IMR-90 (cell line): ENCODE data around the gene RANBP9. TPM values are rescaled to one million over a fixed set of nuclear protein-coding genes. Genes with fewer than 3 reads are reported as not detected.

Source experiments
- ATAC-seq: fragments of 200-7000 bp; cut with Tn5 transposase; 2 replicates; pipeline ENCODE4 v1.9.1; 2020; ENCODE audit warnings: low read depth, mild to moderate bottlenecking, moderate library complexity
- BruUV-seq: library from RNA; stranded (reverse); fragments of 400-500 nt; replicated peaks from 2 replicates; lab custom pipeline; 2021; lab: Mats Ljungman, UMichigan
- CTCF ChIA-PET: fragments of 300-600 bp; formaldehyde crosslinking; extraction: SDS; loops from one replicate; lab custom pipeline; 2021; ENCODE audit warnings: antibody characterized with exemption; lab: Yijun Ruan, JAX
- POLR2A ChIA-PET: fragments of 300-600 bp; sonication (Branson Sonifier 250); formaldehyde crosslinking; loops from one replicate; lab custom pipeline; 2022; ENCODE audit warnings: antibody characterized with exemption; ENCODE audit not compliant: unreplicated experiment; lab: Charles Lee
- DNase-seq: peaks from one replicate; pipeline ENCODE4 v3.0.0; 2013
- H2AFZ ChIP-seq: replicated peaks from 2 replicates; pipeline ENCODE3; 2013; ENCODE audit warnings: low read length, mild to moderate bottlenecking; ENCODE audit not compliant: poor library complexity
- H2AK5ac ChIP-seq: 2 replicates; pipeline ENCODE4 v1.6.1; 2013; ENCODE audit warnings: low read depth, low read length, inconsistent platforms
- H2AK9ac ChIP-seq: replicated peaks from 2 replicates; pipeline ENCODE3; 2013; ENCODE audit warnings: mild to moderate bottlenecking, low read depth, low read length, moderate library complexity; ENCODE audit not compliant: poor library complexity
- H2BK120ac ChIP-seq: 2 replicates; pipeline ENCODE4 v1.6.1; 2013; ENCODE audit warnings: low read depth, low read length, inconsistent platforms
- H2BK15ac ChIP-seq: 3 replicates; pipeline ENCODE4 v1.6.1; 2013; ENCODE audit warnings: low read depth, low read length, inconsistent platforms
- H2BK20ac ChIP-seq: 2 replicates; pipeline ENCODE4 v1.6.1; 2013; ENCODE audit warnings: low read depth, mild to moderate bottlenecking, inconsistent platforms, low read length, moderate library complexity
- H2BK5ac ChIP-seq: 2 replicates; pipeline ENCODE4 v1.6.1; 2013; ENCODE audit warnings: mild to moderate bottlenecking, low read depth, low read length, inconsistent platforms; ENCODE audit not compliant: poor library complexity, severe bottlenecking
- H3K14ac ChIP-seq: replicated peaks from 2 replicates; pipeline ENCODE4 v1.6.1; 2013; ENCODE audit warnings: low read depth, low read length, inconsistent platforms
- H3K18ac ChIP-seq: 2 replicates; pipeline ENCODE4 v1.6.1; 2013; ENCODE audit warnings: low read depth, low read length, control low read depth
- H3K23ac ChIP-seq: 2 replicates; pipeline ENCODE4 v1.6.1; 2013; ENCODE audit warnings: low read depth, low read length, inconsistent platforms
- H3K27ac ChIP-seq: 2 replicates; pipeline ENCODE4 v1.5.1; 2013; ENCODE audit warnings: mild to moderate bottlenecking, control low read depth, low read length; ENCODE audit not compliant: insufficient read depth
- H3K27me3 ChIP-seq: 2 replicates; pipeline ENCODE4 v1.6.1; 2013; ENCODE audit warnings: low read length; ENCODE audit not compliant: control insufficient read depth, insufficient read depth
- H3K36me3 ChIP-seq: 2 replicates; pipeline ENCODE4 v1.6.1; 2013; ENCODE audit warnings: low read length, mixed read lengths; ENCODE audit not compliant: control insufficient read depth, insufficient read depth
- H3K4ac ChIP-seq: 2 replicates; pipeline ENCODE4 v1.6.1; 2013; ENCODE audit warnings: low read depth, low read length, inconsistent platforms
- H3K4me1 ChIP-seq: 2 replicates; pipeline ENCODE4 v1.6.1; 2013; ENCODE audit warnings: low read length, mixed read lengths; ENCODE audit not compliant: control insufficient read depth, insufficient read depth
- H3K4me2 ChIP-seq: 2 replicates; pipeline ENCODE4 v1.6.1; 2013; ENCODE audit warnings: low read depth, mild to moderate bottlenecking, control low read depth, low read length, moderate library complexity
- H3K4me3 ChIP-seq: 2 replicates; pipeline ENCODE4 v1.5.1; 2013; ENCODE audit warnings: low read depth, mild to moderate bottlenecking, control low read depth, low read length, moderate library complexity; ENCODE audit not compliant: insufficient read depth
- H3K56ac ChIP-seq: 2 replicates; pipeline ENCODE4 v1.6.1; 2013; ENCODE audit warnings: low read length, inconsistent platforms; ENCODE audit not compliant: insufficient read depth; ENCODE audit errors: extremely low read depth
- H3K79me1 ChIP-seq, 2 experiments: 2 replicates each; pipeline ENCODE4 v1.6.1; 2013; ENCODE audit warnings: low read length in 2 of 2, inconsistent platforms in 1 of 2, low read depth in 1 of 2
- H3K9ac ChIP-seq: 2 replicates; pipeline ENCODE4 v1.6.1; 2013; ENCODE audit warnings: low read depth, low read length, control low read depth
- H3K9me1 ChIP-seq: 2 replicates; pipeline ENCODE4 v1.6.1; 2013; ENCODE audit warnings: low read length, inconsistent platforms; ENCODE audit not compliant: insufficient read depth
- H3K9me3 ChIP-seq: 2 replicates; pipeline ENCODE4 v1.6.1; 2013; ENCODE audit warnings: low read length; ENCODE audit not compliant: control insufficient read depth, insufficient read depth
- H4K20me1 ChIP-seq: 2 replicates; pipeline ENCODE4 v1.6.1; 2013; ENCODE audit warnings: low read length, inconsistent platforms; ENCODE audit not compliant: insufficient read depth
- H4K5ac ChIP-seq: 2 replicates; pipeline ENCODE4 v1.6.1; 2013; ENCODE audit warnings: mild to moderate bottlenecking, low read depth, low read length, control low read depth
- H4K8ac ChIP-seq, 2 experiments: 2 replicates each; pipeline ENCODE4 v1.6.1; 2013; ENCODE audit warnings: low read depth in 2 of 2, low read length in 2 of 2, control low read depth in 1 of 2, inconsistent platforms in 1 of 2
- H4K91ac ChIP-seq: 2 replicates; pipeline ENCODE4 v1.6.1; 2013; ENCODE audit warnings: low read depth, low read length, inconsistent platforms; ENCODE audit not compliant: insufficient read depth
- POLR2A ChIP-seq: IDR thresholded peaks from 2 replicates; pipeline ENCODE4 v1.6.1; 2012; ENCODE audit warnings: mild to moderate bottlenecking, low read depth, low read length
- RCOR1 ChIP-seq: IDR thresholded peaks from 2 replicates; pipeline ENCODE4 v1.6.1; 2012; ENCODE audit warnings: mild to moderate bottlenecking, low read length, improper control_type of control experiment; ENCODE audit not compliant: insufficient replicate concordance
- WGBS, 2 experiments: methylation state at CpG; one replicate each; pipeline versions ENCODE4 v1.1.5 to v1.1.7; 2013; ENCODE audit warnings: missing lambda C conversion rate in 2 of 2; ENCODE audit not compliant: insufficient read length in 1 of 2; ENCODE audit errors: extremely low coverage in 2 of 2; 5-methylcytosine and 5-hydroxymethylcytosine counted together
- dilution Hi-C: fragments of 300-500 bp; cut with HindIII; formaldehyde crosslinking; loops from one replicate; pipeline ENCODE4 v1.14.3; 2018; ENCODE audit warnings: low sequenced_read_pairs; ENCODE audit not compliant: unreplicated experiment
- in situ Hi-C: fragments of 300-500 bp; cut with MboI; formaldehyde crosslinking; loops from 3 replicates; pipeline ENCODE4 v1.14.3; 2019; ENCODE audit warnings: low sequenced_read_pairs, inconsistent platforms, mixed read lengths
- intact Hi-C: fragments of 100-400 bp; cut with micrococcal nuclease; formaldehyde crosslinking; loops from 2 replicates; pipeline ENCODE4 v1.10.0; 2022
- polyA plus RNA-seq, 3 experiments: library from polyadenylated mRNA; depleted of rRNA; stranded (reverse); fragments of >200 nt; gene quantifications; 2 replicates each; pipeline ENCODE4 v1.2.3, GENCODE V29; 2012; ENCODE audit warnings: low replicate concordance in 1 of 3
- total RNA-seq: library from RNA; depleted of rRNA; stranded (reverse); fragments of >200 nt; gene quantifications from 2 replicates; pipeline ENCODE4 v1.2.3, GENCODE V29; 2012

The RANBP9 gene
- total and polyA plus RNA-seq, 2 of the 4 experiments (the other 2 are of a cell fraction), result 17.7 to 27.8 TPM

DNA sequence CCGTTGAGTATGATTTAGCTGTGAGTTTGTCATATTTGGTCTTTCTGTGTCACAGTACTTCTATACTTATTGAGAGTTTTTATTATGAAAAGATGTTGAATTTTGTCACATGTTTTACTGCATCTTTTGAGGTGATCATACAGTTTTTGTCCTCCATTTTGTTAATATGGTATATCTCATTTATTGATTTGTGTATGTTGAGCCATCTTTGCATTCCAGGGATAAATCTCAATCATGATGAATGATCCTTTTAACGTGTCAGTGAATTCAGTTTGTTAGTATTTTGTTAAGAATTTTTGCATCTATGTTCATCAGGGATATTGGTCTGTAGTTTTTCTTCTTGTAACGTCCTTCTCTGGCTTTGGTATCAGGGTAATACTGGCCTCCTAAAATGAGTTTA lies 133.7 kb downstream of the RANBP9 start:
- H3K4ac ChIP-seq, result no peak overlapping the region
- H3K9me1 ChIP-seq, result peaks cover 4% of the 10 kb centered on the region; the same call in 1 of the 2 replicates
- H3K14ac ChIP-seq, result no peak overlapping the region
- no peak overlapping the region for H2BK20ac ChIP-seq
- dilution Hi-C loops, result no loop called here
- H3K18ac ChIP-seq, result no peak overlapping the region
- no peak overlapping the region for H2BK5ac ChIP-seq
- no peaks in the 10 kb centered on the region for H3K27me3 ChIP-seq
- H2BK120ac ChIP-seq, result no peak overlapping the region
- no peak for DNase-seq
- H2AK9ac ChIP-seq, result no peak overlapping the region
- no peak overlapping the region for H3K27ac ChIP-seq
- no peaks in the 10 kb centered on the region; the same call in 1 of the 2 replicates for H3K4me1 ChIP-seq
- H3K9ac ChIP-seq, result no peak overlapping the region
- intact Hi-C loops, result no loop called here
- no peak overlapping the region for H2AFZ ChIP-seq
- H4K20me1 ChIP-seq, result no peaks in the 10 kb centered on the region
- no peaks in the 10 kb centered on the region for H3K9me3 ChIP-seq
- H2AK5ac ChIP-seq, result no peak overlapping the region
- no peak overlapping the region for H4K91ac ChIP-seq
- BruUV-seq, result no TSS peak
- no peak for TF ChIP-seq POLR2A
- no peak for TF ChIP-seq RCOR1
- H4K5ac ChIP-seq, result no peak overlapping the region
- H3K23ac ChIP-seq, result no peak overlapping the region
- ChIA-PET POLR2A (no interaction called here), CTCF (no interaction called here)
- no peak for ATAC-seq
- H3K4me3 ChIP-seq, result no peak overlapping the region
- H3K56ac ChIP-seq, result no peak overlapping the region
- no peak overlapping the region for H3K4me2 ChIP-seq
- in situ Hi-C loops, result no loop called here
- no CpG with 5 or more reads among the region's 3 CpGs for WGBS, 2 experiments
- no peak overlapping the region for H4K8ac ChIP-seq
- H3K36me3 ChIP-seq, result peaks cover 6% of the 10 kb centered on the region; the same call in 1 of the 2 replicates
- H2BK15ac ChIP-seq, result no peak overlapping the region
- H3K79me1 ChIP-seq, result peaks cover 7 to 13% of the 10 kb centered on the region in 2 experiments
